HEK293 (cell line): ENCODE data around the gene TSPYL4.
A peak's percentile ranks its signal among the peaks of the same experiment; 100 is the strongest.

ENCODE experiments used
- CTCF ChIA-PET: fragments of 350-600 bp; formaldehyde crosslinking; extraction: SDS; loops from one replicate; lab custom pipeline; 2021; ENCODE audit warnings: antibody characterized with exemption; lab: Yijun Ruan, JAX
- POLR2A ChIA-PET: fragments of 300-600 bp; formaldehyde crosslinking; extraction: SDS; loops from one replicate; lab custom pipeline; 2020; ENCODE audit warnings: antibody characterized with exemption, inconsistent platforms; lab: Yijun Ruan, JAX
- H3K27ac ChIP-seq: fragments of 200-500 bp; sonication (Bioruptor generic); 2 replicates; pipeline ENCODE4 v1.5.1; 2014; ENCODE audit warnings: low read depth, low read length, control low read depth, inconsistent platforms; ENCODE audit errors: extremely low read depth
- H3K36me3 ChIP-seq, 2 experiments: fragments of 200-500 bp in 1 of 2; sonication (Bioruptor generic) in 1 of 2; 1 replicate in 1 of 2; 2 replicates in 1 of 2; pipeline ENCODE4 v1.5.1; 2014 to 2017; ENCODE audit warnings: inconsistent platforms in 2 of 2, low read length in 2 of 2; ENCODE audit not compliant: control insufficient read depth in 2 of 2, insufficient read depth in 1 of 2
- H3K4me1 ChIP-seq: fragments of 200-500 bp; sonication (Bioruptor generic); 2 replicates; pipeline ENCODE4 v1.5.1; 2014; ENCODE audit warnings: mild to moderate bottlenecking, low read length, inconsistent platforms; ENCODE audit not compliant: control insufficient read depth, insufficient read depth
- H3K4me3 ChIP-seq: 2 replicates; pipeline ENCODE4 v1.5.1; 2011; ENCODE audit warnings: low read depth, mild to moderate bottlenecking, control low read depth, low read length, moderate library complexity
- H3K9me3 ChIP-seq: fragments of 200-500 bp; sonication (Bioruptor generic); 2 replicates; pipeline ENCODE4 v1.5.1; 2014; ENCODE audit warnings: low read depth, low read length, inconsistent platforms; ENCODE audit not compliant: control insufficient read depth, insufficient read depth
- GFI1B ChIP-seq: fragments of 450-650 bp; formaldehyde crosslinking; IDR thresholded peaks from 2 replicates; pipeline ENCODE4 v1.5.1; 2016; ENCODE audit warnings: missing biosample characterization, missing genetic modification characterization
- PRDM4 ChIP-seq: fragments of 450-650 bp; formaldehyde crosslinking; IDR thresholded peaks from 2 replicates; pipeline ENCODE4 v1.5.1; 2017; ENCODE audit warnings: missing biosample characterization, missing genetic modification characterization
- SP7 ChIP-seq: fragments of 450-650 bp; formaldehyde crosslinking; IDR thresholded peaks from 2 replicates; pipeline ENCODE4 v1.5.1; 2016; ENCODE audit warnings: missing biosample characterization, missing genetic modification characterization
- ZBTB44 ChIP-seq: fragments of 450-650 bp; IDR thresholded peaks from 2 replicates; pipeline ENCODE4 v1.5.1; 2018; ENCODE audit warnings: missing biosample characterization, mild to moderate bottlenecking, missing genetic modification characterization
- ZBTB49 ChIP-seq: fragments of 450-650 bp; formaldehyde crosslinking; IDR thresholded peaks from 2 replicates; pipeline ENCODE4 v1.5.1; 2016; ENCODE audit warnings: missing biosample characterization, missing genetic modification characterization, low read depth
- ZBTB8A ChIP-seq: fragments of 450-650 bp; formaldehyde crosslinking; IDR thresholded peaks from 2 replicates; pipeline ENCODE4 v1.5.1; 2016; ENCODE audit warnings: missing biosample characterization, missing genetic modification characterization
- ZNF10 ChIP-seq: fragments of 450-650 bp; formaldehyde crosslinking; IDR thresholded peaks from 2 replicates; pipeline ENCODE4 v1.5.1; 2017; ENCODE audit warnings: missing biosample characterization, missing genetic modification characterization
- ZNF132 ChIP-seq: fragments of 450-650 bp; formaldehyde crosslinking; IDR thresholded peaks from 2 replicates; pipeline ENCODE4 v1.5.1; 2017; ENCODE audit warnings: missing biosample characterization, missing genetic modification characterization, borderline replicate concordance
- ZNF169 ChIP-seq: fragments of 450-650 bp; formaldehyde crosslinking; IDR thresholded peaks from 2 replicates; pipeline ENCODE4 v1.5.1; 2016; ENCODE audit warnings: missing biosample characterization, missing genetic modification characterization
- ZNF223 ChIP-seq: fragments of 450-650 bp; formaldehyde crosslinking; IDR thresholded peaks from 2 replicates; pipeline ENCODE4 v1.5.1; 2016; ENCODE audit warnings: missing biosample characterization, missing genetic modification characterization
- ZNF280C ChIP-seq: fragments of 450-650 bp; formaldehyde crosslinking; IDR thresholded peaks from 2 replicates; pipeline ENCODE4 v1.5.1; 2016; ENCODE audit warnings: missing biosample characterization, missing genetic modification characterization
- ZNF292 ChIP-seq: fragments of 450-650 bp; formaldehyde crosslinking; IDR thresholded peaks from 2 replicates; pipeline ENCODE4 v1.5.1; 2016; ENCODE audit warnings: low read depth, missing biosample characterization, missing genetic modification characterization, borderline replicate concordance
- ZNF416 ChIP-seq: fragments of 450-650 bp; formaldehyde crosslinking; IDR thresholded peaks from 2 replicates; pipeline ENCODE4 v1.5.1; 2016; ENCODE audit warnings: missing biosample characterization, missing genetic modification characterization
- ZNF513 ChIP-seq: fragments of 450-650 bp; IDR thresholded peaks from 2 replicates; pipeline ENCODE4 v1.5.1; 2018; ENCODE audit warnings: missing biosample characterization, missing genetic modification characterization
- ZNF558 ChIP-seq: fragments of 450-650 bp; formaldehyde crosslinking; IDR thresholded peaks from 2 replicates; pipeline ENCODE4 v1.5.1; 2016; ENCODE audit warnings: missing biosample characterization, missing genetic modification characterization
- ZNF624 ChIP-seq: fragments of 450-650 bp; formaldehyde crosslinking; IDR thresholded peaks from 2 replicates; pipeline ENCODE4 v1.5.1; 2017; ENCODE audit warnings: missing biosample characterization, missing genetic modification characterization
- ZNF629 ChIP-seq: fragments of 450-650 bp; formaldehyde crosslinking; IDR thresholded peaks from 2 replicates; pipeline ENCODE4 v1.5.1; 2017; ENCODE audit warnings: missing biosample characterization, missing genetic modification characterization
- ZNF639 ChIP-seq: fragments of 450-650 bp; formaldehyde crosslinking; IDR thresholded peaks from 2 replicates; pipeline ENCODE4 v1.5.1; 2016; ENCODE audit warnings: missing biosample characterization, missing genetic modification characterization
- ZNF677 ChIP-seq: fragments of 450-650 bp; IDR thresholded peaks from 2 replicates; pipeline ENCODE4 v1.5.0; 2018; ENCODE audit warnings: missing biosample characterization, mild to moderate bottlenecking, missing genetic modification characterization, moderate library complexity
- ZNF692 ChIP-seq: fragments of 450-650 bp; formaldehyde crosslinking; IDR thresholded peaks from 2 replicates; pipeline ENCODE4 v1.5.1; 2016; ENCODE audit warnings: missing biosample characterization, missing genetic modification characterization
- ZXDB ChIP-seq: fragments of 450-650 bp; formaldehyde crosslinking; IDR thresholded peaks from 2 replicates; pipeline ENCODE4 v1.5.1; 2016; ENCODE audit warnings: missing biosample characterization, missing genetic modification characterization

Gene TSPYL4

GRCh38 chr6:116221911-116222310 lies 32.0 kb downstream of the TSPYL4 start (continued):
- TF ChIP-seq ZNF629 (tag by site-specific recombination) = no peak
- no peak for TF ChIP-seq ZNF513
- no peak for TF ChIP-seq ZNF280C (tag by site-specific recombination)
- no peak for TF ChIP-seq ZXDB
- TF ChIP-seq ZNF10 (tag by site-specific recombination) = no peak
- TF ChIP-seq ZNF132 (tag by site-specific recombination) = no peak
- no peak for TF ChIP-seq ZNF223
- no peak for TF ChIP-seq ZNF416 (tag by site-specific recombination)
- TF ChIP-seq ZNF677 = no peak
- no peak for TF ChIP-seq ZNF624 (tag by site-specific recombination)
- TF ChIP-seq ZNF558 (tag by site-specific recombination) = no peak

GRCh38 chr6:116221067-116221466 lies 32.8 kb downstream of the TSPYL4 start:
- H3K9me3 ChIP-seq = no peaks in the 10 kb centered on the region
- no peak overlapping the region for H3K27ac ChIP-seq
- TF ChIP-seq ZNF292 (tag by site-specific recombination) (no peak), SP7 (tag by site-specific recombination) (0 out of 2 replicates have a peak, but pooled peaks have one; percentile 27)
- no peak overlapping the region for H3K4me3 ChIP-seq
- no peaks in the 10 kb centered on the region for H3K4me1 ChIP-seq
- H3K36me3 ChIP-seq = peaks cover 0 to 5% of the 10 kb centered on the region in 2 experiments; a peak in 1 of 3 replicates
- ChIA-PET CTCF (interaction anchor here (0.5 to 0.7 kb wide), 2 partner anchors 19 to 48 kb away, joined by 3 read pairs; no protein-coding TSS in a partner anchor), POLR2A (no interaction called here)

- POLR2A ChIA-PET = no interaction called here
- Histone ChIP-seq H3K4me1 (no peaks in the 10 kb centered on the region), H3K9me3 (no peaks in the 10 kb centered on the region), H3K27ac (no peak overlapping the region), H3K36me3 (peaks cover 0 to 5% of the 10 kb centered on the region in 2 experiments; a peak in 1 of 3 replicates), H3K4me3 (no peak overlapping the region)
- CTCF ChIA-PET = interaction anchor here (0.6 to 4.5 kb wide), 20 partner anchors 12 to 627 kb away, joined by 3 to 60 read pairs (median 6); no protein-coding TSS in a partner anchor
- TF ChIP-seq ZBTB44 (tag by site-specific recombination) = no peak
- TF ChIP-seq GFI1B (tag by site-specific recombination) = no peak
- no peak for TF ChIP-seq ZNF639
- no peak for TF ChIP-seq ZNF169 (tag by site-specific recombination)
- no peak for TF ChIP-seq PRDM4 (tag by site-specific recombination)
- no peak for TF ChIP-seq ZBTB8A (tag by site-specific recombination)
- TF ChIP-seq ZBTB49 (tag by site-specific recombination) = no peak
- TF ChIP-seq ZNF692 = no peak
Measured at GRCh38 chr6:116218866-116219265, 35.0 kb downstream of the TSPYL4 start.
